GM19438 (cell line): ENCODE data around the gene SPEG.
"Not testable (repeated sequence)": the region's sequence is repeated elsewhere in the genome, so short reads cannot be mapped to it uniquely, and the experiment has no call there.

Experiments used
- ATAC-seq: cut with Tn5 transposase; IDR thresholded peaks from one replicate; pipeline ENCODE4 v1.9.1; 2021; ENCODE audit warnings: low read depth; ENCODE audit not compliant: unreplicated experiment

The SPEG gene

GRCh38 chr2:219434718-219435525, at the start of gene SPEG:
Gene SPEG (plus strand): TSS chr2:219434843. CDS start chr2:219434978, 135 bp downstream.
- no peak for ATAC-seq

DNA sequence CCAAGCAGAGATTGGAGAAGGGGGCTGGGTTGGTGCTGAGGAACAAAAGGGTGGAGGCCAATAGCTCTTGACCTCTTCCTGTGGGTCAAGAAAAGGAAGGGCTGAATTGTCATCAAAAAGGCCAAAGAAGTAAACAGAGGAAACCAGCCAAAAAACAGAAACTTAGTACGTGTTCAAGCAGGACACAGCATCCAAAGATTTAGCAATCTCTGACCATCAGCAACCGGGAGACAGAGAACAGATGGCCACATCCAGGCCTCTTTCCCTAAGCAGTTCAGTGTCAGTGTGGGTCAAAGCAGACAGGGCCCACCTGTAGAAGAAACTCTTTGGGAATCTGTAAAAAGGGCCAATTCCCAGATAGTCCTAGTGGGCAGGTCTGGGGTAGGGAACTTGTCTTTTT, 49.8 kb upstream of the SPEG start:
- ATAC-seq, result no peak

- no peak for ATAC-seq
Measured at GRCh38 chr2:219385958-219386520, 48.6 kb upstream of the SPEG start.

GRCh38 chr2:219386532-219387280, 47.9 kb upstream of the SPEG start:
- ATAC-seq, result no peak

- peak; percentile 61 for ATAC-seq
Measured at GRCh38 chr2:219387306-219388120, 47.1 kb upstream of the SPEG start, which contains the start of gene DNPEP. Gene DNPEP (minus strand): TSS chr2:219387912. CDS start chr2:219387794, 118 bp downstream.

GRCh38 chr2:219388121-219388906, 46.3 kb upstream of the SPEG start:
- peak; percentile 79 for ATAC-seq

DNA sequence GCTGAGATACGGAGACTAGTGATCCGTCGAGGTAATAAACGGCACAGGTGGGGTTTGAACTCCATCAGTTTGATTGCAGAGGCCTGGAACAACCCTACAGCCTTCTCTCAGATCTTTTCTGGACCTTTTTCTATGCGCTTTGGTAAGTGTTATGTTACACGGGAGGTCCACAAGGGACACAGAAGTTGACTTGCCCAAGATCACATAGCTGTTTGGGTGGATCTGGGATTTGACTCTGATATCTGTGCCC, 45.8 kb upstream of the SPEG start:
- no peak for ATAC-seq

- ATAC-seq, result no peak
Measured at GRCh38 chr2:219392754-219393153, 41.9 kb upstream of the SPEG start.

DNA sequence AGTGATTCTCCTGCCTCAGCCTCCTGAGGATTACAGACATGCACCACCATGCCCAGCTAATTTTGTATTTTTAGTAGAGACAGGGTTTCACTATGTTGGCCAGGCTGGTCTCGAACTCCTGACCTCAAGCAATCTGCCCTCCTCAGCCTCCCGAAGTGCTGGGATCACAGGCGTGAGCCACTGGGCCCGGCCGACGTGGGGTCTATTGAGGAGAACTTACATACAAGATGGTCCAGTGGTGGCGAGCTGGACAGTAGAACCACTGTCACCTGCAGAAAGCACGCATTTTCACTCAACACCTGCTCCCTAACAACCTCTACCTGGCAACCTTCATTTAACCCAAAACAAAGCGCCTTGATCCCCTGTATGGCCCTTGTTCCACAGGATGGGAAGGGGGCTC, 39.6 kb upstream of the SPEG start:
- ATAC-seq, result not testable (repeated sequence)

DNA sequence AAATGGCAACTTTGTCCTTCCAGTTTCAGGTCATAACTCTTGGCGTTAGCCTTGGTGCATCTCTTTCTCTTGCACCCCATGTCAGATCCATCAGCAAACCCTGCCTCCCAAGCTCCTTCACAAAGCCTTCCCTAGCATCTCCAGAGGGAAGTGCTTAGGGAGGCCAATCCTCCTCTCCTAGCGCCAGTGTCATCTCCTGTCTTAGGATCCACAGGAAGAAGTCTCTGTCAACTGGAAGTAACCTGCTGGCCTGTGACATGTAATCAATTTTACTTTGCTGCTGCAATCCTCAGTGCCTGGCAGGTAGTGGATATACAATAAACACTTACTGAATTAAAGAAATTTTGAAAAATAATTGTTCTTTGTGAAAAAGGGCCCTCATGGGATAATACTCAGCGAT, 39.0 kb upstream of the SPEG start:
- ATAC-seq, result no peak

- no peak for ATAC-seq
Measured at GRCh38 chr2:219396863-219397457, 37.7 kb upstream of the SPEG start.

DNA sequence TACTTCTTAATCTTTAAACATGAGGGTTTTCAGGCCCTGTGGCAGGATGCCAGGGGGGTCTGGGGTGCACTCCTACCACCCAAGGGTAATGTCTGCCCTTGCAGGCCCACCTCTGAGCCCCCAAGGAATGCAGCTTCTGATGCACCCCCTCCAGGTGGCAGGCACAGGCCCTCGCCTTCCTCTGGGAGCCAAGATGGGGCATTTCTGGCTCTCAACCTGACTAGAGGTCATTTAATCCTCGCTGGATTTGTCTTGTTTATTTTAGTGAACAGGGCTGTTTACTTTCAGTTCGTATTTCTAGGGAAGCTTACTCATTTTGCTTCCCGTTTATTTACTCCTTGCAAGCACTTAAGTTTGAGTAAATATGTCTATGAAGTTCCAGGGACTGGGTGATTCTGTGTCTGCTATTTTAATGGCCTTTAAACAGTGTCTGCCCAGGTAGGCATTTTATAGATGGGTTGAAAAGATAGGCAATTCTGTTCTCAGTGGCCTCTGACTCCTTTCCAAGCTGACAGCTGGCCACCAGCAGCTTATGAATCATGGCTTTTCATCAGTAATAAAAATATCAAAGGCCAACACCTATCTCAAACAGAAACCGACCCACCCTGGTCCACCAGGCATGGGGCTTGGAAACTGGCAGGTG, 35.8 kb upstream of the SPEG start:
- ATAC-seq, result no peak

GRCh38 chr2:219399716-219400478, 34.7 kb upstream of the SPEG start:
- ATAC-seq, result no peak

- ATAC-seq, result no peak
Measured at GRCh38 chr2:219400562-219400961, 34.1 kb upstream of the SPEG start.

- no peak for ATAC-seq
Measured at GRCh38 chr2:219401606-219402005, 33.0 kb upstream of the SPEG start.

DNA sequence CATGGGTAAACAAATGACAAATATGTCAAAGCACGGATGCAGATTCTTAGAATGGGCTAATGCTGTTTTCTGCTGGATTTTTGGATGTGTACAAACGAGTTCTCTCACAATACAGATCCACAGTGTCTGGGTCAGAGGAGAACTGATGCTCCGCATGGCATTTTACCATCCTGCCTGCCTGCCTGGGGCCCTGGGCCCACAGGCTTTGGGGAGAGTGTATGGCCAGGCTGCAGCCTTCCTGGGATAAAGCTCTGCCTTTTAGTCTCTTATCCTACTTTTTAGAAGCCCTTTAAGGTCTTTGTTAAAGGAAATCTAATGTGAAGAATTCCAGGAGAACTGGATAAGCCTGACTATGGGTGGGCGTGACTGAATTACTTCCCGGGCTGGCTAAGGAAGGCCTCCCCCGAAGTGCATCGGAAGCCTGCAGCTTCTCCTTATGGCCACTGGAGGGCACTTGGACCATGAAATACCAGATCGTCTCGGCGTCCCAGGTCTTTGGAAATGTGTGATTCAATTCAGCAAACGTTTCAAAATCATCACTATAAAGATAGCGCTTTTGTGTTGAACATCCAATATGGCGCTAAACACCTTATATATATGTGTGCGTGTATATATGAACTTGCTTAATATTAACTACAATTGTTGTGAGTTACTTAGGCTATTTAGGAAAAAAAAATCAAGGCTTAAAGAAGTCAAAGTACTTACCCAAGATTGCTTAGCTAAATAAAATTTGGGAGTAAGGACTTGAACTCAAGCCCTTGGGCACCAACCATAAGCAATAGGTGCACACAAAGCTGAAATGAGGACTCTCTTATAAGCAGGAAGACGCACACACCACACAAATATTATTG, 31.8 kb upstream of the SPEG start:
- ATAC-seq, result peak; percentile 74

- no peak for ATAC-seq
Measured at GRCh38 chr2:219403861-219404260, 30.8 kb upstream of the SPEG start.
